Measurements from ENCODE around the gene EXPH5. TPM values are rescaled to one million over a fixed set of nuclear protein-coding genes. Genes with fewer than 3 reads are reported as not detected.
"Not testable (repeated sequence)": the region's sequence is repeated elsewhere in the genome, so short reads cannot be mapped to it uniquely, and the experiment has no call there.

Gene EXPH5
- total RNA-seq = 3.1 TPM

GRCh38 chr11:108593214-108593922, at the start of gene EXPH5:
Gene EXPH5 (minus strand): TSS chr11:108593768. CDS start chr11:108593536, 232 bp downstream.
- DNase-seq = peak; percentile 53

- DNase-seq = not testable (repeated sequence)
Observed at GRCh38 chr11:108641752-108642151, 48.2 kb upstream of the EXPH5 start.

- no peak for DNase-seq
Observed at GRCh38 chr11:108639146-108639545, 45.6 kb upstream of the EXPH5 start.

- DNase-seq = no peak
Observed at GRCh38 chr11:108636222-108636621, 42.7 kb upstream of the EXPH5 start.

- DNase-seq = no peak
Observed at GRCh38 chr11:108635106-108635505, 41.5 kb upstream of the EXPH5 start.

- DNase-seq = no peak
Observed at GRCh38 chr11:108632041-108632704, 38.6 kb upstream of the EXPH5 start.

- DNase-seq = no peak
Observed at GRCh38 chr11:108629274-108629673, 35.7 kb upstream of the EXPH5 start.

- DNase-seq = no peak
Observed at GRCh38 chr11:108628812-108629211, 35.2 kb upstream of the EXPH5 start.

- no peak for DNase-seq
Observed at GRCh38 chr11:108628326-108628725, 34.8 kb upstream of the EXPH5 start.

GRCh38 chr11:108624196-108624925, 30.8 kb upstream of the EXPH5 start:
- no peak for DNase-seq

- DNase-seq = no peak
Observed at GRCh38 chr11:108622341-108622740, 28.8 kb upstream of the EXPH5 start.

- DNase-seq = no peak
Observed at GRCh38 chr11:108620958-108621772, 27.6 kb upstream of the EXPH5 start.

GRCh38 chr11:108618529-108618928, 25.0 kb upstream of the EXPH5 start:
- DNase-seq = no peak

- no peak for DNase-seq
Observed at GRCh38 chr11:108617055-108617454, 23.5 kb upstream of the EXPH5 start.

- no peak for DNase-seq
Observed at GRCh38 chr11:108616549-108616948, 23.0 kb upstream of the EXPH5 start.

GRCh38 chr11:108614086-108614485, 20.5 kb upstream of the EXPH5 start:
- no peak for DNase-seq

- no peak for DNase-seq
Observed at GRCh38 chr11:108609682-108610081, 16.1 kb upstream of the EXPH5 start.

- DNase-seq = no peak
Observed at GRCh38 chr11:108608548-108608947, 15.0 kb upstream of the EXPH5 start.

GRCh38 chr11:108606495-108607160, 13.1 kb upstream of the EXPH5 start:
- DNase-seq = no peak

GRCh38 chr11:108606070-108606469, 12.5 kb upstream of the EXPH5 start:
- no peak for DNase-seq

- not testable (repeated sequence) for DNase-seq
Observed at GRCh38 chr11:108602818-108603217, 9.2 kb upstream of the EXPH5 start.

GRCh38 chr11:108601150-108601549, 7.6 kb upstream of the EXPH5 start:
- no peak for DNase-seq

Data from occipital lobe (tissue), 2 donors.